GM21717 (cell line): ENCODE measurements around the gene PSMC6.
A peak's percentile ranks its signal among the peaks of the same experiment; 100 is the strongest.
"Not testable (repeated sequence)": the region's sequence is repeated elsewhere in the genome, so short reads cannot be mapped to it uniquely, and the experiment has no call there.

Experiments used
- ATAC-seq: cut with Tn5 transposase; IDR thresholded peaks from one replicate; pipeline ENCODE4 v1.9.1; 2021; ENCODE audit warnings: mild to moderate bottlenecking, moderate library complexity; ENCODE audit not compliant: unreplicated experiment

PSMC6 gene

GRCh38 chr14:52711666-52712065, 4.7 kb downstream of the PSMC6 start:
- no peak for ATAC-seq

- no peak for ATAC-seq
Observed at GRCh38 chr14:52716155-52716554, 9.2 kb downstream of the PSMC6 start.

GRCh38 chr14:52723514-52724359, 16.7 kb downstream of the PSMC6 start:
- no peak for ATAC-seq

- ATAC-seq, result no peak
Observed at GRCh38 chr14:52724360-52724644, 17.3 kb downstream of the PSMC6 start.

GRCh38 chr14:52727509-52727908, 20.5 kb downstream of the PSMC6 start:
- not testable (repeated sequence) for ATAC-seq

- not testable (repeated sequence) for ATAC-seq
Observed at GRCh38 chr14:52729035-52729434, 22.0 kb downstream of the PSMC6 start.

- ATAC-seq, result no peak
Observed at GRCh38 chr14:52729585-52729924, 22.6 kb downstream of the PSMC6 start.

- peak; percentile 92 for ATAC-seq
Observed at GRCh38 chr14:52729925-52730708, 23.1 kb downstream of the PSMC6 start, which contains the start of gene STYX. TSS of gene STYX (plus strand) at chr14:52730166. CDS start at chr14:52730475, 309 bp downstream.

GRCh38 chr14:52730709-52731111, 23.7 kb downstream of the PSMC6 start:
- no peak for ATAC-seq

GRCh38 chr14:52733824-52734223, 26.8 kb downstream of the PSMC6 start:
- no peak for ATAC-seq

- no peak for ATAC-seq
Observed at GRCh38 chr14:52735921-52736489, 29.0 kb downstream of the PSMC6 start.

- ATAC-seq, result no peak
Observed at GRCh38 chr14:52738409-52738808, 31.4 kb downstream of the PSMC6 start.

- no peak for ATAC-seq
Observed at GRCh38 chr14:52740751-52741150, 33.8 kb downstream of the PSMC6 start.

GRCh38 chr14:52741865-52742264, 34.9 kb downstream of the PSMC6 start:
- no peak for ATAC-seq

- no peak for ATAC-seq
Observed at GRCh38 chr14:52748647-52749292, 41.8 kb downstream of the PSMC6 start.

GRCh38 chr14:52755607-52756316, 48.8 kb downstream of the PSMC6 start:
- no peak for ATAC-seq

GRCh38 chr14:52759145-52759544, 52.1 kb downstream of the PSMC6 start:
- ATAC-seq, result no peak

- ATAC-seq, result not testable (repeated sequence)
Observed at GRCh38 chr14:52762923-52763322, 55.9 kb downstream of the PSMC6 start.

- no peak for ATAC-seq
Observed at GRCh38 chr14:52767058-52767833, 60.2 kb downstream of the PSMC6 start.

- no peak for ATAC-seq
Observed at GRCh38 chr14:52769887-52770286, 62.9 kb downstream of the PSMC6 start.
